GM12875 (cell line): ENCODE data around the gene FAM210A.

Source experiments
- H3K4me3 ChIP-seq: one replicate; pipeline ENCODE4 v1.5.1; 2011; ENCODE audit warnings: low read depth, low read length, control low read depth
- CTCF ChIP-seq: IDR thresholded peaks from 2 replicates; pipeline ENCODE4 v1.5.1; 2011; ENCODE audit warnings: low read depth, mild to moderate bottlenecking, control low read depth, inconsistent platforms, low read length, moderate library complexity, borderline replicate concordance; ENCODE audit not compliant: insufficient read depth

FAM210A gene

DNA sequence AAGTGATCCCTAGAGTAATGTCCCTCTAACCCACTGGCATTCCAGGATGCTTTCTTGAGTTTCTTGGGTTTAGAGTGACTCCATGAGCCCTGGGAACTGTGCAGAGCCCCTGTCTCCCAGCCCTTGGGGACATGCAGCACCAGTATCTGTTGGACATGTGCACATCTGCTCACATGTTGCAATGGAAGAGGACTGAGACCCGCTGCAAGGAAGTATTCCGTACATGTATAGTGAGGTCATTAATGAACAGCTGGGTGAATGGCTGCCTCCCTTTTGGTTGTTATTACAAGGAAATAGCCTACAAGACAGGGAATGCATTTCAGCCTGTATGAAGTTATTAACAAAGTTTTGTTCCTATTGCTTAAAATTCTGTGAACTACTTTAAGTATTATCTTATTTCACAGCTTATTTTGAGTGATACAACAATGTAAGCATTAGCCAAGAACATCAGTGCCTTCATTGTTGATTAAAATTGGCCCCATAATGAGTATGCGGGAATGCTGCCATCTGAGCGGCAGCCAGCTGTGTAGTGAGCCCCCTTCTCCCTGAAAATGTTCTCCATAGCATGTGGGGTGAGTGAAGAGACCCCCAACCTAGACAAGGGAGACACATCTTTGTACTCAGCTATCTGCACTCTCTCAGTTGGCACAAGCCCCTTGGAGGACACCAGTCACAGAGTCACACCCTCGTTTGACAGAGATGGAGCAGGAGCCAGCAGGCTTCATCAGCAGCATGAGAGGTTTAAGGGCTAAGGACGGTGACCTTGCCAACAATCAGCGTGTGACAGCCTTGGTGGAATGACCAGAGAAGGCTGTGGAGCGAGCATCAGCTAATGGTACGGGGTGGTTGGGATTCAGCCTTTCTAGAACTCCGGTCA, 87.4 kb downstream of the FAM210A start:
- no peak for TF ChIP-seq CTCF
- H3K4me3 ChIP-seq: no peak overlapping the region

- no peak for TF ChIP-seq CTCF
- no peak overlapping the region for H3K4me3 ChIP-seq
Observed at GRCh38 chr18:13635046-13635445, 91.3 kb downstream of the FAM210A start.

- no peak for TF ChIP-seq CTCF
- H3K4me3 ChIP-seq: no peak overlapping the region
Observed at GRCh38 chr18:13633700-13634099, 92.7 kb downstream of the FAM210A start.

- no peak for TF ChIP-seq CTCF
- no peak overlapping the region for H3K4me3 ChIP-seq
Observed at GRCh38 chr18:13630716-13631268, 95.6 kb downstream of the FAM210A start.

DNA sequence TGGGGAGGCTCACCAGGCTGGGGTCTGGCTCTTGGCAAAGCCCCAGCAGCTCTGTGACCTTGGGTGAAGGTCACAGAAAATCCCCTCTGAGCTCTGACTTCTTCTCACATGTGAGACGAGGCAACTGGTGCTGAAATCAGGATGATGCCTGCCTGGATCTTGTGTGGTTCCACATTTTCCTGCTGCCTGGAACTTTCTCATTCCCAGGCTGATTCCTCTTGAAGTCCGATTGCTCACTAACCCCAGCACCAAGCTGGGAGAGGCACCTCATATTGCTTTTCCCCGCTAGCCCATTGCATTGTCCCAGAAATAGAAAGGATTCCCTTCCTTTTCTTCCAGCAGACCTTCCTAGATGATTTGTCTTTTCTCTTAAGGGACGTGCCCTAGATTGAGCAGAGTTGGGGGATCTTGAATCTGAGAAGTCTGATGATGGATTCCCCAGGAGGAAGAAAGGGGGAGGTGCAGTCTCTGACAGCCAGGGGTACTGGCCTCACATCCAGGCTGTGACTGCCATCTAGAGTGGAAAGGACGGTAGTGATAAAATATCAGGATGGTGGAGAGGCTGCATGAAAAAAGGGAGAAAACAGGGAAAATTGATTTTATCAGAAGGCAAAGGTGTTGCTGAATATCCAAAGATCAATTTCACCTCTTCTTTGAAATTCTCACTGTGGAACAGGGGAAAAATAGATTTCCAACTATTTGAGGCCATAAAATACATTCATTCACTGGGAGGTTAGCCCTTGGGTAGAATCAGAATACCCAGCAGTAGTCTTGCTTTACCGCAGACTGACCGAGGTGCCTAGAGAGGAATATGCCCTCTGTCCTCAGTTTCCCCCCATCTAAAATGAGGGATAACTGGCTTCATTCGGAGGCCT, 96.3 kb downstream of the FAM210A start:
- TF ChIP-seq CTCF: peak; percentile 79
- no peak overlapping the region for H3K4me3 ChIP-seq

DNA sequence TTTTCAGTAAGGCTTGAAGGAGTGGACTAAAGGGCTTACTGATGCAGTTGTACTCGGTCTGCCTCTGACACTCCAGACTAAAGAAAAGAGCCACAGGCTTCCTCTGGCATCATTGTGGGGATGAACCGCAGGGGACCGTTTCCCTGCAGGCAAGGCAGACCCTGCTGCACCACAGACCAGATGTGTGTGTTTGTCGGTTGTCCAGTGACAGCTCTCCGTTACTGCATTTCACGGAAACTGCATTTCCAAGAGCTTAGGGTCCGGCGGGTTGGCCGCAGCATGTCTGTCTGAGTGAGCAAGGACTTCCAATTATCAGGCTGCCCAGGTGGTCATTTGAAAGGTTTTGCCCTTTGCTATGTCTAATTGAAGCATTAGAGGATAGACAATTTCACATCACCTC, 98.1 kb downstream of the FAM210A start:
- no peak overlapping the region for H3K4me3 ChIP-seq
- no peak for TF ChIP-seq CTCF
